Neuronal stem cell (in vitro differentiated cells): ENCODE data around the gene RBFOX2.

ENCODE experiments used
- DNase-seq: peaks from one replicate; pipeline ENCODE4 v3.0.0-alpha.2; 2013; ENCODE audit warnings: low spot score
- H2AFZ ChIP-seq: one replicate; pipeline ENCODE4 v1.6.1; 2013; ENCODE audit warnings: mild to moderate bottlenecking, low read length, inconsistent platforms
- H2AK5ac ChIP-seq: 2 replicates; pipeline ENCODE4 v1.6.1; 2013; ENCODE audit warnings: low read depth, mild to moderate bottlenecking, inconsistent platforms, low read length, moderate library complexity, mixed read lengths
- H2BK120ac ChIP-seq: 2 replicates; pipeline ENCODE4 v1.6.1; 2013; ENCODE audit warnings: low read depth, mild to moderate bottlenecking, inconsistent platforms, low read length, moderate library complexity, mixed read lengths
- H2BK12ac ChIP-seq: one replicate; pipeline ENCODE4 v1.6.1; 2013; ENCODE audit warnings: low read length, inconsistent platforms
- H2BK15ac ChIP-seq: 2 replicates; pipeline ENCODE4 v1.6.1; 2013; ENCODE audit warnings: mild to moderate bottlenecking, low read length, inconsistent platforms, mixed read lengths
- H2BK5ac ChIP-seq: one replicate; pipeline ENCODE4 v1.6.1; 2013; ENCODE audit warnings: inconsistent platforms, mild to moderate bottlenecking, low read length, moderate library complexity
- H3K14ac ChIP-seq: one replicate; pipeline ENCODE4 v1.6.1; 2013; ENCODE audit warnings: low read length, inconsistent platforms
- H3K18ac ChIP-seq: 2 replicates; pipeline ENCODE4 v1.6.1; 2013; ENCODE audit warnings: low read length, inconsistent platforms
- H3K23ac ChIP-seq: 2 replicates; pipeline ENCODE4 v1.6.1; 2013; ENCODE audit warnings: low read depth, mild to moderate bottlenecking, mixed read lengths, low read length, inconsistent platforms; ENCODE audit not compliant: poor library complexity
- H3K27ac ChIP-seq: replicated peaks from 3 replicates; pipeline ENCODE4 v1.5.1; 2013; ENCODE audit warnings: low read length, inconsistent platforms
- H3K27me3 ChIP-seq, 3 experiments: 2 replicates each; pipeline ENCODE4 v1.6.1; 2013; ENCODE audit warnings: low read length in 3 of 3, mild to moderate bottlenecking in 2 of 3, inconsistent platforms in 1 of 3, low read depth in 1 of 3, mixed read lengths in 1 of 3, moderate library complexity in 1 of 3; ENCODE audit not compliant: control insufficient read depth in 3 of 3, insufficient read depth in 3 of 3
- H3K36me3 ChIP-seq, 2 donors: replicated peaks in 1 of 2; 2 replicates each; pipeline ENCODE4 v1.6.1; 2013; ENCODE audit warnings: low read length in 2 of 2; ENCODE audit not compliant: control insufficient read depth in 2 of 2, insufficient read depth in 2 of 2
- H3K4ac ChIP-seq: 2 replicates; pipeline ENCODE4 v1.6.1; 2013; ENCODE audit warnings: inconsistent platforms, mild to moderate bottlenecking, low read length, moderate library complexity
- H3K4me1 ChIP-seq, 2 donors: 1 replicate in 1 of 2; 2 replicates in 1 of 2; pipeline ENCODE4 v1.6.1; 2013; ENCODE audit warnings: low read length in 2 of 2, low read depth in 1 of 2; ENCODE audit not compliant: control insufficient read depth in 2 of 2, insufficient read depth in 1 of 2
- H3K4me2 ChIP-seq: one replicate; pipeline ENCODE4 v1.6.1; 2013; ENCODE audit warnings: mild to moderate bottlenecking, low read length, inconsistent platforms; ENCODE audit not compliant: insufficient read depth, poor library complexity, severe bottlenecking
- H3K4me3 ChIP-seq, 2 donors: 2 replicates each; pipeline ENCODE4 v1.5.1; 2013; ENCODE audit warnings: low read length in 2 of 2, mild to moderate bottlenecking in 2 of 2, inconsistent platforms in 1 of 2, moderate library complexity in 1 of 2
- H3K79me1 ChIP-seq: one replicate; pipeline ENCODE4 v1.6.1; 2013; ENCODE audit warnings: low read depth, mild to moderate bottlenecking, inconsistent platforms, low read length, moderate library complexity
- H3K9ac ChIP-seq: one replicate; pipeline ENCODE4 v1.6.1; 2013; ENCODE audit warnings: mild to moderate bottlenecking, low read depth, low read length, inconsistent platforms; ENCODE audit not compliant: poor library complexity
- H3K9me3 ChIP-seq, 2 donors: replicated peaks in 1 of 2; 2 replicates each; pipeline versions ENCODE3 to v1.6.1; 2013; ENCODE audit warnings: low read length in 2 of 2, mild to moderate bottlenecking in 2 of 2, inconsistent platforms in 1 of 2, low read depth in 1 of 2, mixed read lengths in 1 of 2, moderate library complexity in 1 of 2; ENCODE audit not compliant: control insufficient read depth in 2 of 2, insufficient read depth in 1 of 2
- H4K8ac ChIP-seq: one replicate; pipeline ENCODE4 v1.6.1; 2013; ENCODE audit warnings: low read depth, mild to moderate bottlenecking, inconsistent platforms, low read length, moderate library complexity
- H4K91ac ChIP-seq: one replicate; pipeline ENCODE4 v1.6.1; 2013; ENCODE audit warnings: low read length, low read depth, mild to moderate bottlenecking, inconsistent platforms; ENCODE audit not compliant: poor library complexity
- WGBS, 2 donors: extraction: QIAGEN DNeasy Blood & Tissue Kit; methylation state at CpG; one replicate each; pipeline ENCODE4 v1.1.7; 2013; ENCODE audit warnings: missing lambda C conversion rate in 2 of 2, mixed read lengths in 1 of 2; ENCODE audit not compliant: insufficient read length in 2 of 2, insufficient replicate concordance in 1 of 2; ENCODE audit errors: extremely low coverage in 2 of 2; 5-methylcytosine and 5-hydroxymethylcytosine counted together

The RBFOX2 gene

DNA sequence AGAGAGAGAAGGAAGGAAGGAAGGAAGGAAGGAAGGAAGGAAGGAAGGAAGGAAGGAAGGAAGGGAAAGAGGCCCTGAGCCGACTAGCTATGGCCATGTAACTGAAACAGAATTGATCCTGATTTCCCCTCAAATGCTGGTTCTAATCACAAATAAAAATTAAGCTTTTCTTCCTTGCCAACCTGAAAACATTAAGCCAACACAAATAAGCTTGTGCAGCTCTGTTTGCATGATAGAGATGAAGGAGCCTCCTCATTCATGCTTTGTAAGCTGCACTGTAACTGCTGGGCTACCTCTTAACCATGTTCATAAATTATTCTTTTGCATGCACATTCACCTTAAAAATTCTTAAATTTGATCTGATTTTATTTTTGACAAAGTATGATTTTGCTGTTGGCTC, 338.6 kb downstream of the RBFOX2 start:
- no peak overlapping the region for H2AK5ac ChIP-seq
- H2BK120ac ChIP-seq: no peak overlapping the region
- H3K36me3 ChIP-seq: no peaks in the 10 kb centered on the region
- no peak overlapping the region for H3K4me2 ChIP-seq
- H2BK5ac ChIP-seq: no peak overlapping the region
- no peak overlapping the region for H2BK12ac ChIP-seq
- no peak overlapping the region for H3K18ac ChIP-seq
- WGBS, 2 donors: no CpG with 5 or more reads among the region's 1 CpG
- no peak overlapping the region for H4K91ac ChIP-seq
- no peak overlapping the region for H3K27ac ChIP-seq
- no peak overlapping the region for H3K14ac ChIP-seq
- no peaks in the 10 kb centered on the region for H3K9me3 ChIP-seq
- no peak overlapping the region for H4K8ac ChIP-seq
- H3K79me1 ChIP-seq: no peaks in the 10 kb centered on the region
- no peak for DNase-seq
- no peak overlapping the region for H3K23ac ChIP-seq
- no peak overlapping the region for H3K9ac ChIP-seq
- H2BK15ac ChIP-seq: no peak overlapping the region
- H3K4ac ChIP-seq: no peak overlapping the region
- no peaks in the 10 kb centered on the region for H3K4me1 ChIP-seq
- no peak overlapping the region for H2AFZ ChIP-seq
- H3K27me3 ChIP-seq: peaks cover 0 to 4% (median 0%) of the 10 kb centered on the region in 3 experiments
- no peak overlapping the region for H3K4me3 ChIP-seq

DNA sequence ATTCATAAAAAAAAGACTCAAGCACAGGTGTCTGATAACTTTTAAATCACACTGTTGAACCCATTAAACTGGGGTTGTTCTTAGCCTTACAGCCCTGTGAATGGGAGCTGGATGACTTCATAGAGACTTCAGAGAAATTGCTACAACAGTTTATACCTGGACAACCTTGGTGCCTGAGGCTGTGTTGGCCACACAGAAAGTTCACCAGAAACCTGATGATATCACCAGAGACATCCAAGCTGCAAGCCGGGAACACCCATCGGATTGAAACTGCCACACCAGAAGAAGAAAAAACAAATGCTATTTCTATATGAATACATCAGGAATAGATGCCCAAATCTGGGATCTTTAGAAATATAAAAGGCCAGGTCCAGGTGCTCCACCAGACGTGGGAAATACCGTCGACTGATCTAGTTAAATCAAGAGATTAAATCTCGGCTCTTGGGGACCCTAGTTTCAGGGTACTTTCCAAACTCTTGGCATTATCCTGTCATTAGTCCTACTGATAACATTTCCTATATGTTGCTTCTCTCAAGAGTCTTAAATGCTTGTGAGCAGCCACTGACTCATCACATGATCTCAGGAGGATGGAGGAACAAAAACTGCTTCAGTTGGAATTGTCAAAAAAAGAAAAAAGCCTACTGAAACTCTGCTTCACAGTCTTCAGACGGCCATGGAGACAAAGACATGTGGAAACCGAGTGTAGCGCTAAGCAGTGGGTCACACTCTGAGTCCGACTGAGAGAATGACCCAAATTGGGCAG, 339.5 kb downstream of the RBFOX2 start:
- no peak overlapping the region for H3K18ac ChIP-seq
- no peaks in the 10 kb centered on the region for H3K9me3 ChIP-seq
- H3K4me2 ChIP-seq: no peak overlapping the region
- no peak overlapping the region for H4K8ac ChIP-seq
- no peaks in the 10 kb centered on the region for H3K79me1 ChIP-seq
- H3K9ac ChIP-seq: no peak overlapping the region
- no peak overlapping the region for H2BK12ac ChIP-seq
- no peak overlapping the region for H2BK120ac ChIP-seq
- no peak overlapping the region for H2BK5ac ChIP-seq
- H3K14ac ChIP-seq: no peak overlapping the region
- no peak overlapping the region for H2AK5ac ChIP-seq
- no peak overlapping the region for H2AFZ ChIP-seq
- no peak overlapping the region for H3K4ac ChIP-seq
- no peak overlapping the region for H3K27ac ChIP-seq
- peaks cover 0 to 4% (median 0%) of the 10 kb centered on the region in 3 experiments for H3K27me3 ChIP-seq
- no peaks in the 10 kb centered on the region for H3K36me3 ChIP-seq
- H4K91ac ChIP-seq: no peak overlapping the region
- no CpG with 5 or more reads among the region's 10 CpGs for WGBS, 2 donors
- no peak for DNase-seq
- H2BK15ac ChIP-seq: no peak overlapping the region
- H3K4me1 ChIP-seq: peaks cover 0 to 2% of the 10 kb centered on the region in 2 donors
- no peak overlapping the region for H3K23ac ChIP-seq
- no peak overlapping the region for H3K4me3 ChIP-seq
